HG02852 (cell line): ENCODE measurements around the gene MAP2K5.

Experiments used
- ATAC-seq: cut with Tn5 transposase; IDR thresholded peaks from one replicate; pipeline ENCODE4 v1.9.1; 2021; ENCODE audit warnings: mild to moderate bottlenecking, moderate library complexity; ENCODE audit not compliant: unreplicated experiment

MAP2K5 gene

DNA sequence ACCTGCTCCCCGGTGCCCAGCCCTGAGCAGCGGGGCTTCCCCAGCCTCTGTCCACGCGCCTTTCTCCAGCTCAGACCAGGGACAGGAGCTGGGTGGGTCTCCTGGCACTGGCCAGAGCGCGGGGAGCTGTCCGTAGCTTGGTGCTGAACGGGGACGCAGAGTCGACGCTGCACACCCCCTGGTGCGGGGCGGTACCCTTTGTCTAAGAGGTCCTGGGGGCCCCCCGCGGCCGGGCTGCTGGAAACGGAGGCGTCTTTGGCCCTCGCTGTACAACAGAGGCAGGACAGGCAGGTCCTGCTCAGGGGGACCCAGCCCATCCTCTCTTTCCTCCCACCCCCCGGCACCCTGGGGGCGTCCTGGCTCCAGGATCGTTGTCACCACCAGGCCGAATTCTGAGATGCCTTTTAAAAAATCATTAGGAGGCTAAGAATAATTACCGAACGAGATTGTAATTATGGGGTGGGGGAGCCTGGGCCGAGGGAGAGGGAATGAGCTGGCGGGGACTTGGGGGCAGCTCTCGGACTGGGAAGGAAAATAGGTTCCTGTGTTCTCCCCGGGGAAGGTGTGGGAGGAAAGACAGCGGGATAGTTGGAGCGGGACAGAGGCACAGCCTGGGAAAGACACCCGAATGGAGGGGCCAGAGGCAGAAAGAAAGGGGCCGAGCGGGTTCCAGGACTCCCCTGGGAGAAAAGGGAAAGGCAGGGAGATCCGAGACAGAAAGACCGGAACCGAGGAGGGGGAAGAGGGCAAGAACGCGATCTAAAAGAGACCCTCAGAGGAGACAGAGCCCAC is 278.7 kb downstream of the MAP2K5 start:
- ATAC-seq: no peak

GRCh38 chr15:67821784-67822440 is 279.4 kb downstream of the MAP2K5 start:
- ATAC-seq: no peak

DNA sequence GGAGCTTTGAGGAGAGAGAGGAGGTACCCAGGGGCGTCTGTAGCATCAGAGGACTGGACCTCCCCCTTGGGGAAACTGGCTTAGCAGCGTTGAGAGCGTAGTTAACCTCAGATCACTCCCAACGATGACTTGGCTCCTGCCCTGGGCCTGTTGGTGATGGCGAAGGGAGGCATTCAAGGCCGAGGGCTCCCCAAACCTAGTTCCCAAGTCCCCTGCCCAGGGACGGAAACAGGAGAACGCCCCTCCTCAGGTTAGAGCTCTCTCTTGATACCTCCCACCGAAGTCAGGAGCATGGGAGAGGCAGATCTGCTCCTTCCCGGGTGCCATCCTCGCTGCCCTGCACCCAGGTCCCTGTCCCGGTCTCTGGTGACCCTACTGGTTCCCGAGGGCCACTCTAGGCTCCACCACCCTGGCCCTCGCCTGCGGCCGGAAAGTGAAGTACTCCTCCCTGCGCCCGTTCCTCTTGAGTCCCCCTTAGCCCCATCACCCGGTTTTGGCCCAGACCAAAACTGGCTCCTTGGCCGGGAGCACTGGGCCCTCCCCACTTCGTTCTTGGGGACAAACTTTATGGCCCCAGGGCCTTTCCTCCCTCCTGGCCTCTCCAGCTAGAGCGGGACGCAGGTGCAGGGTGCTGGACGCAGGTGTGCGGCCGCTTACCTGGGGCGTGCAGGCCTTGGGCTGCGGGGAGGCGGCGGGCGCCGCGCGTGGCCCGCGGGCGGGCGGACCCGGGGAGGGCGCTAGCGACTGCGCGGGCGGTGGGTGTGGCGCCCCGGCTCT is 280.2 kb downstream of the MAP2K5 start:
- no peak for ATAC-seq

DNA sequence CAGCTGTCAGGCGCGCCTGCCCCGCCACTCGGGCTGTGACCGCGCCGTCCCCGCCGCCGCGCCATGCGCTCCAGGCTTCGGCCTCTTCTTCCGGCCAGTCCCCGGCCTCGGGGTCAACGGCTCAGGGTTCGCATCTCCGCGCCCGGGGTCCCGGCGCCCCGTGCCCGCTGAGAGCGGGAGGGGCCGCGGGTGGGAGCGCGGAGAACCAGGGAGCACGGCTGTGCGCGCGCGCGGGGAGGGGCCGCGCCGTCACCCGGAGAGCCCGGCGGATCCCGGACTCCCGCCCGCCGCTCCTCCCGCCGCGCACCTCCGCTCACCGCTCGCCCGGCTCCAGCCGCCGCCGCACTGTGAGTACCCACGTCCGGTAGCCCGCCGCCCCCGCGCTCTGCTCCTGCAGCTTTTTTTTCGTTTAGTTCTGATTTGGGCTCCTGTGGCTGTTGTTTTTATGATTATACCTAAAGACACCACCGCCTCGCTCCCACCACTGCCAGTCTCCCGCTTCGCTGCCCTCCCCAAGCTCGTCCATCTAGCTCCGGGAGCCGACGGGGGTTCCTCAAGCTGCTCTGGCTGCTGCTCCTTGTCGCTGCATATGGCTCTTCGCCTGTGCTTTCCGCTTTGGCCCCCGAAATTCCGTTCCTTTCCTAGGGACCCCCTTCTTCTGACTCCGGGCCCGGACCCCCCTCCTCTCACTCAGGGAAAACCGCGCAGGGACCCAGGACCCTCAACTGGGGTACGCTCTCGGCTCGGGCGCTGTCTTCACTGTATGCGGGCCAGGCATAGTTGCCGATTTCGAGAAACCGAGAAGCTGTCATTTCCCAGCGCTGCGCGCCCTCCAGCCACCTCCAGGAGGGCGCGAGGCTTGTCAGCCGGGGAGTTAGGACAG is 281.1 kb downstream of the MAP2K5 start:
- no peak for ATAC-seq

DNA sequence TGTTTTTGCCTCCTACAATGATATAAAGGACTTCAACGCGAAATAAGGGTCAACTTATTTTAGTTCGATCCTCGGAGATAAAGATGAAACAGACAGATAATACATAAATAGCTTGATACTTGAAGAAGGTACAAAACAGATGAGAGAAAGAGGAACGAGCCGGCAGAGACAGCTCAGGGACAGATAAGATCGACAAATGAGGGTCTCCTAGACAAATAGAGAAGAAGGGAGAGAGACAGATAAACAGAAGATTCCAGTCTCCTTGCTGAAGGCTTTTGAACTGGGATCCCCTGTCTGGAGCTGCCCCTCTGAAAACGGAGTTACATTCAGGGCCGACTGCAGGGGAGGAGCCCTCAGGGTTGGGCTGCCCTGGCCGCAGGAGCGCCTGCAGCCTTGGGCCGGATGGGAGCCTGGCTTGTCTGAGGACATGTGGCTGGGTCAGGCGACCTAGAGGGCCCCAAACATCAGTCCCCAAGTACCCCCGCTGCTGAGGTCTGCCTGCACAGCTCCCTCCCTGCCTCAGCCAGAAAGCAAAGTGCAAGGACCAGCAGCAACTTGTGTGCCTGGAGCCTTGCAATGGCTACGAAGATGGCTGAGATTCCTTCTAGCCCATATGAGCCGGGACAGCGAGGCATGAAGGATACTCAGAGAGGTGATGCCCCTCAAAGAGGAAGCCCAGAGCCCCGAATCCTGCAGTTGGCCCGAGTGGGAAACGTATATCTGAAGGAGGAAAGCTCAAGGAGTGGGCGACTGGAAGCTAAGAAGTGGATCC is 281.9 kb downstream of the MAP2K5 start:
- ATAC-seq: no peak

DNA sequence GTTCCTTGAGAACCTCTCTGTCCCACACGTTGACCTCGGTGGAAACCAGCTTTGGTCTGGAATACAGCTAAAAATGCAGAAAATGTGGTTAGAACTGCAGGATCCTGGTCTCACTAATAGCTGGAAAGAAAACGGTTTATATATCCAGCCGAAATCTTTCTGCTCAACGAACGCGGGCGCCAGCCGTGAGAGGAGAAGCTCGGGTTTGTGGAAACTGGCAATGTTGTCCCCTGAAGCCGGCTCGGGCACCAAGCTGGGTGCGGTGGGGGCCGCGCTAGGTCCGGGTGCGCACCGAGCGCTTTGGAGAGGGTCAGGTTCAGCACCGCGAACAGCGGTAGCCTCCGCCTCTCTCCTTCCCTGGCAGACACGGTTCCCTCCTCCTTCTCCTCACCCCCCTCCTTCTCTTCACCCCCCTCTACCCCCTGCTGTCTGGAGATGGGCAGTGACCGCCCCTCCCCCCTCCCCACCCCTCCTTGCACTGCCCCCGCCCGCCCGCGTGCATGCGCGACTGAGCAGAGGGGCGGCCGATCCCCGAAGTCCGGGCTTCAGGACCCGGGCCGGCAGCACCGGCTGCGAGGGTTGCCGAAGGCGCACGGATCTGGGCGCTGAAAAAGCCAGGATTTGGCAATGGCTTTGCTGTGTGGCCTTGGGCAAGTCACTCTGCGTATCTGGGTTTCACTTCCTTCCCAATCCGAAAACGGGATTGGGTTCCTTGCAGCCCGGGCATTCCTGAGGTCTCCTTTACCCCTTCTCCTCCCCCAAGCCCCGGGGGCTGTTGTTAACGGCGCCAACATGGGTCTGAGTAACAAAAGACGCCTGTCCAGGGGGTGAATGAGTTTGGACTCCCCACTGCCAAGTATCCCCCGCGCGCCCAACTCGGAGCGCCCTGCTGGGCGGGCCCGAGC is 282.7 kb downstream of the MAP2K5 start, which contains the start of gene SKOR1:
SKOR1 (plus strand) TSS at position 534 of the 905 bp plus-strand sequence; CDS start at position 628, 94 bp downstream.
- ATAC-seq: no peak

GRCh38 chr15:67825881-67826716 is 283.6 kb downstream of the MAP2K5 start:
- ATAC-seq: no peak

- no peak for ATAC-seq
Measured at GRCh38 chr15:67826717-67827561, 284.4 kb downstream of the MAP2K5 start.

DNA sequence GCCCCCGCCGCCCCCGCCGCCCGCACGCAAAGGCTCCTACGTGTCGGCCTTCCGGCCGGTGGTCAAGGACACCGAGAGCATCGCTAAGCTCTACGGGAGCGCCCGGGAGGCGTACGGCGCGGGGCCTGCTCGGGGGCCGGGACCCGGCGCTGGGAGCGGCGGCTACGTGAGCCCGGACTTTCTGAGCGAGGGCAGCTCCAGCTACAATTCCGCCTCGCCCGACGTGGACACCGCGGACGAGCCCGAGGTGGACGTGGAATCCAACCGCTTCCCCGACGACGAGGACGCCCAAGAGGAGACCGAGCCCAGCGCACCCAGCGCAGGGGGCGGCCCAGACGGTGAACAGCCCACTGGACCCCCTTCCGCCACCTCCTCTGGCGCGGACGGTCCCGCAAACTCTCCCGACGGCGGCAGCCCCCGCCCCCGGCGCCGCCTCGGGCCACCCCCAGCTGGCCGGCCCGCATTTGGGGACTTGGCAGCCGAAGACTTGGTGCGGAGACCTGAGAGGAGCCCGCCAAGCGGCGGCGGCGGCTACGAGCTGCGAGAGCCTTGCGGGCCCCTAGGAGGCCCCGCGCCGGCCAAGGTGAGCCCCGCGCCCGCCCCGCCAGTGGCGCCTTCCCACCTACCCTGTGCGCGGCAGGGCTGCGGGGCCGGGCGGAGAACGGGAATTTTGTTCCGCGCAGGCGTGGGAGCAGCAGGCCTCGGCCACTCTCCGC is 285.2 kb downstream of the MAP2K5 start:
- ATAC-seq: no peak

GRCh38 chr15:67828278-67828968 is 285.9 kb downstream of the MAP2K5 start:
- no peak for ATAC-seq

- ATAC-seq: no peak
Measured at GRCh38 chr15:67828969-67829646, 286.6 kb downstream of the MAP2K5 start.

GRCh38 chr15:67829647-67830504 is 287.4 kb downstream of the MAP2K5 start:
- no peak for ATAC-seq

- no peak for ATAC-seq
Measured at GRCh38 chr15:67831363-67831762, 288.9 kb downstream of the MAP2K5 start.

DNA sequence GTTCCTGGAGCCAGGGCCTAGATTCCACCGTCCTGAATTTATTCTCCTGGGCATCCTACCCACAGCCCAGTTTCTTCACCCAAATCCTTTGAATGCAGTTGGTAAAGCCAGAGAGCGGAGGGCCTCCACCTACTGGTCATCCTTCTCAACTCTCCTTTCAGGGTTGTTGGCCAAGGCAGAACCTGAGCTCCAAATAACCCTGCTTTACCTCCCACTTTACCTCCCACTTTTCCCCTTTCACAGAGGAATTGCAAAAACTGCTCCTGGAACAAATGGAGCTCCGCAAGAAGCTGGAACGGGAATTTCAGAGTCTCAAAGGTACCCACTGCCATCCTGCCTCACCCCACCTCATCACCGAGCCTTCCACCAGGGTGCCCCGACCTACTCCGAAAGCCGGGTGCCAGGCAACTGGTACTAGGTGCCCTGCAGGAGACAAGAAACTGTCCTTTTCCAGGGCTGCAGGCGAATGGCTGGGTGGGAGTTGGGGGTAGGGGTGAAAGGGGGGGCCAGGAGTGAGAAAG is 289.6 kb downstream of the MAP2K5 start:
- ATAC-seq: no peak
